Retinal pigment epithelial cell (primary cell): ENCODE results near the gene STYX.

Experiments used
- DNase-seq: peaks from one replicate; pipeline ENCODE4 v3.0.0-alpha.2; 2010; ENCODE audit warnings: low read depth
- H3K4me3 ChIP-seq: 2 replicates; pipeline ENCODE4 v1.5.1; 2011; ENCODE audit warnings: mild to moderate bottlenecking, low read length, control low read depth, moderate library complexity
- CTCF ChIP-seq: conservative IDR thresholded peaks from 2 replicates; pipeline ENCODE4 v1.5.1; 2011; ENCODE audit warnings: low read depth, low read length, control low read depth, inconsistent platforms

The STYX gene

GRCh38 chr14:52693532-52693931 lies 36.4 kb upstream of the STYX start:
- no peak for DNase-seq
- no peak for TF ChIP-seq CTCF
- H3K4me3 ChIP-seq = no peak overlapping the region

GRCh38 chr14:52694761-52695480 lies 35.0 kb upstream of the STYX start:
- no peak for DNase-seq
- TF ChIP-seq CTCF = no peak
- peak overlapping the region; percentile 73 for H3K4me3 ChIP-seq

GRCh38 chr14:52695481-52696091 lies 34.4 kb upstream of the STYX start, which contains the start of gene ERO1A:
Gene ERO1A (minus strand): TSS chr14:52695558. CDS start chr14:52695481, 77 bp downstream.
- peak within 1 kb of the TSS; percentile 73 for H3K4me3 ChIP-seq
- no peak for TF ChIP-seq CTCF
- peak; percentile 54 for DNase-seq

GRCh38 chr14:52700701-52701172 lies 29.2 kb upstream of the STYX start:
- no peak for DNase-seq
- H3K4me3 ChIP-seq = no peak overlapping the region
- TF ChIP-seq CTCF = no peak

- no peak for DNase-seq
- no peak overlapping the region for H3K4me3 ChIP-seq
- TF ChIP-seq CTCF = no peak
Measured at GRCh38 chr14:52701223-52701622, 28.7 kb upstream of the STYX start.

GRCh38 chr14:52703225-52703624 lies 26.7 kb upstream of the STYX start:
- DNase-seq = peak; percentile 50
- no peak overlapping the region for H3K4me3 ChIP-seq
- TF ChIP-seq CTCF = no peak

- TF ChIP-seq CTCF = no peak
- DNase-seq = no peak
Measured at GRCh38 chr14:52703664-52704063, 26.3 kb upstream of the STYX start.

More at GRCh38 chr14:52703664-52704063, 26.3 kb upstream of the STYX start:
- H3K4me3 ChIP-seq = no peak overlapping the region
